GM18520 (cell line): Measurements from ENCODE around the gene SEC24C.
"Not testable (repeated sequence)": the region's sequence is repeated elsewhere in the genome, so short reads cannot be mapped to it uniquely, and the experiment has no call there.

Experiments
- ATAC-seq: cut with Tn5 transposase; IDR thresholded peaks from one replicate; pipeline ENCODE4 v1.9.1; 2021; ENCODE audit not compliant: unreplicated experiment

SEC24C gene

GRCh38 chr10:73731588-73732375 lies 12.4 kb upstream of the SEC24C start:
- ATAC-seq = no peak

- ATAC-seq = no peak
Observed at GRCh38 chr10:73732426-73732825, 11.7 kb upstream of the SEC24C start.

GRCh38 chr10:73732931-73733623 lies 11.1 kb upstream of the SEC24C start:
- ATAC-seq = no peak

GRCh38 chr10:73734028-73734720 lies 10.0 kb upstream of the SEC24C start:
- no peak for ATAC-seq

GRCh38 chr10:73734796-73735305 lies 9.3 kb upstream of the SEC24C start:
- no peak for ATAC-seq

- ATAC-seq = not testable (repeated sequence)
Observed at GRCh38 chr10:73740501-73741254, 3.5 kb upstream of the SEC24C start.

GRCh38 chr10:73742454-73742734 lies 1.8 kb upstream of the SEC24C start:
- no peak for ATAC-seq

- ATAC-seq = no peak
Observed at GRCh38 chr10:73743327-73743904, 756 bp upstream of the SEC24C start.

- ATAC-seq = no peak
Observed at GRCh38 chr10:73744664-73744975, 448 bp downstream of the SEC24C start.

- no peak for ATAC-seq
Observed at GRCh38 chr10:73746721-73747120, 2.5 kb downstream of the SEC24C start.

- ATAC-seq = no peak
Observed at GRCh38 chr10:73750819-73751218, 6.6 kb downstream of the SEC24C start.

- ATAC-seq = no peak
Observed at GRCh38 chr10:73756183-73756582, 12.0 kb downstream of the SEC24C start.

GRCh38 chr10:73758704-73759511 lies 14.7 kb downstream of the SEC24C start:
- ATAC-seq = no peak

GRCh38 chr10:73759512-73760115 lies 15.4 kb downstream of the SEC24C start:
- ATAC-seq = peak; percentile 49

GRCh38 chr10:73761781-73762180 lies 17.6 kb downstream of the SEC24C start:
- ATAC-seq = no peak

GRCh38 chr10:73762915-73763314 lies 18.7 kb downstream of the SEC24C start:
- no peak for ATAC-seq

GRCh38 chr10:73763343-73763742 lies 19.2 kb downstream of the SEC24C start:
- ATAC-seq = no peak

GRCh38 chr10:73765066-73765465 lies 20.9 kb downstream of the SEC24C start:
- no peak for ATAC-seq

GRCh38 chr10:73768881-73769280 lies 24.7 kb downstream of the SEC24C start:
- ATAC-seq = no peak

- ATAC-seq = no peak
Observed at GRCh38 chr10:73769396-73769795, 25.2 kb downstream of the SEC24C start.
